Endothelial cell of umbilical vein (primary cell): ENCODE results near the gene MEF2C. TPM values are rescaled to one million over a fixed set of nuclear protein-coding genes. Genes with fewer than 3 reads are reported as not detected.

Experiments
- BruUV-seq: library from RNA; stranded (reverse); fragments of 400-500 nt; replicated peaks from 2 replicates; lab custom pipeline; 2021; lab: Mats Ljungman, UMichigan
- CTCF ChIA-PET: fragments of 300-600, 350-600 bp; sonication (Branson Sonifier 250); formaldehyde crosslinking; loops from one replicate; lab custom pipeline; 2021; ENCODE audit warnings: antibody characterized with exemption, inconsistent platforms; lab: Charles Lee
- POLR2A ChIA-PET: fragments of 300-600, 350-600 bp; sonication (Branson Sonifier 250); formaldehyde crosslinking; loops from one replicate; lab custom pipeline; 2021; ENCODE audit warnings: antibody characterized with exemption, inconsistent platforms; lab: Charles Lee
- DNase-seq: peaks from one replicate; pipeline ENCODE4 v3.0.0-alpha.2; 2011; ENCODE audit warnings: low read depth, low spot score
- FAIRE-seq: peaks from 2 replicates; lab custom pipeline; 2011; peaks lifted over from hg19 to GRCh38; lab: Jason Lieb, UNC
- H2AFZ ChIP-seq: 2 replicates; pipeline ENCODE4 v1.6.0; 2012; ENCODE audit warnings: low read depth, low read length, control low read depth, inconsistent platforms
- H3K27ac ChIP-seq: 2 replicates; pipeline ENCODE4 v1.5.1; 2011; ENCODE audit warnings: low read depth, mild to moderate bottlenecking, control low read depth, low read length, moderate library complexity; ENCODE audit not compliant: insufficient read depth
- H3K27me3 ChIP-seq, 2 experiments: 2 replicates each; pipeline versions ENCODE4 v1.6.0 to v1.6.1; 2011; ENCODE audit warnings: low read length in 2 of 2, mixed read lengths in 1 of 2; ENCODE audit not compliant: control insufficient read depth in 2 of 2, insufficient read depth in 2 of 2
- H3K36me3 ChIP-seq, 2 experiments: 2 replicates in 1 of 2; 3 replicates in 1 of 2; pipeline ENCODE4 v1.5.1; 2011; ENCODE audit warnings: low read length in 2 of 2, mild to moderate bottlenecking in 1 of 2, moderate library complexity in 1 of 2; ENCODE audit not compliant: control insufficient read depth in 2 of 2, insufficient read depth in 2 of 2; ENCODE audit errors: extremely low read depth in 1 of 2
- H3K4me1 ChIP-seq: 3 replicates; pipeline ENCODE4 v1.5.1; 2011; ENCODE audit warnings: mild to moderate bottlenecking, low read length; ENCODE audit not compliant: control insufficient read depth, insufficient read depth; ENCODE audit errors: extremely low read depth
- H3K4me2 ChIP-seq: 2 replicates; pipeline ENCODE4 v1.6.1; 2011; ENCODE audit warnings: low read length, control low read depth, mixed read lengths; ENCODE audit not compliant: insufficient read depth
- H3K4me3 ChIP-seq, 3 experiments: fragments of 200-600 bp in 1 of 3; sonication (generic), shearing (Covaris generic) in 1 of 3; replicated peaks in 1 of 3; 2 replicates each; pipeline ENCODE4 v1.5.1; 2011 to 2016; ENCODE audit warnings: control low read depth in 3 of 3, low read length in 3 of 3, mild to moderate bottlenecking in 2 of 3, inconsistent platforms in 1 of 3, low read depth in 1 of 3, moderate library complexity in 1 of 3; ENCODE audit not compliant: insufficient read depth in 1 of 3
- H3K79me2 ChIP-seq: 2 replicates; pipeline ENCODE4 v1.6.0; 2012; ENCODE audit warnings: low read length, inconsistent platforms; ENCODE audit not compliant: control insufficient read depth, insufficient read depth
- H3K9ac ChIP-seq: replicated peaks from 2 replicates; pipeline ENCODE3; 2011; ENCODE audit warnings: low read length, control low read depth; ENCODE audit not compliant: insufficient read depth; ENCODE audit errors: extremely low read depth
- H3K9me1 ChIP-seq: replicated peaks from 3 replicates; pipeline ENCODE4 v1.6.0; 2011; ENCODE audit warnings: mild to moderate bottlenecking, low read length; ENCODE audit not compliant: control insufficient read depth, insufficient read depth; ENCODE audit errors: extremely low read depth
- H3K9me3 ChIP-seq: replicated peaks from 2 replicates; pipeline ENCODE4 v1.5.1; 2012; ENCODE audit warnings: low read length, inconsistent platforms; ENCODE audit not compliant: control insufficient read depth, insufficient read depth
- H4K20me1 ChIP-seq: replicated peaks from 2 replicates; pipeline ENCODE3; 2011; ENCODE audit warnings: mild to moderate bottlenecking, low read length; ENCODE audit not compliant: control insufficient read depth, insufficient read depth; ENCODE audit errors: extremely low read depth
- CTCF ChIP-seq, 2 donors: IDR thresholded peaks; 1 replicate in 1 of 2; 2 replicates in 1 of 2; pipeline ENCODE4 v1.5.1; 2011; ENCODE audit warnings: low read length in 2 of 2, mild to moderate bottlenecking in 2 of 2, moderate library complexity in 2 of 2, control low read depth in 1 of 2, inconsistent platforms in 1 of 2, low read depth in 1 of 2; ENCODE audit not compliant: insufficient read depth in 1 of 2; ENCODE audit errors: extremely low read depth in 1 of 2
- EZH2 ChIP-seq: IDR thresholded peaks from 2 replicates; pipeline ENCODE4 v1.6.1; 2012; ENCODE audit warnings: borderline replicate concordance, low read depth, mild to moderate bottlenecking, moderate library complexity, low read length, inconsistent platforms; ENCODE audit not compliant: severe bottlenecking
- FOS ChIP-seq: IDR thresholded peaks from 2 replicates; pipeline ENCODE4 v1.6.1; 2011; ENCODE audit warnings: mild to moderate bottlenecking, low read length, moderate library complexity, borderline replicate concordance; ENCODE audit not compliant: insufficient read depth
- GATA2 ChIP-seq: IDR thresholded peaks from 2 replicates; pipeline ENCODE4 v1.7.0; 2011; ENCODE audit warnings: low read depth, mild to moderate bottlenecking, moderate library complexity, mixed read lengths, low read length; ENCODE audit not compliant: insufficient read length, insufficient read depth
- JUN ChIP-seq: IDR thresholded peaks from 2 replicates; pipeline ENCODE4 v1.6.1; 2011; ENCODE audit warnings: borderline replicate concordance, low read depth; ENCODE audit not compliant: insufficient read length, insufficient read depth
- MAX ChIP-seq: IDR thresholded peaks from 2 replicates; pipeline ENCODE4 v1.6.1; 2011; ENCODE audit not compliant: insufficient read depth, insufficient read length
- MYC ChIP-seq: IDR thresholded peaks from one replicate; pipeline ENCODE4 v1.6.1; 2011; ENCODE audit warnings: mild to moderate bottlenecking, low read depth, low read length
- POLR2A ChIP-seq: IDR thresholded peaks from 2 replicates; pipeline ENCODE4 v1.6.1; 2012; ENCODE audit warnings: low read depth, mild to moderate bottlenecking, control low read depth, low read length
- POLR2AphosphoS5 ChIP-seq: IDR thresholded peaks from 2 replicates; pipeline ENCODE4 v1.6.1; 2012; ENCODE audit warnings: low read depth, mild to moderate bottlenecking, control low read depth, low read length, moderate library complexity; ENCODE audit not compliant: insufficient read depth
- dilution Hi-C: fragments of 300-500 bp; cut with MboI; formaldehyde crosslinking; loops from one replicate; pipeline ENCODE4 v1.15.0; 2019; ENCODE audit warnings: low sequenced_read_pairs; ENCODE audit not compliant: extremely low pct_ligation_motif_present
- intact Hi-C: fragments of 100-400 bp; cut with micrococcal nuclease; formaldehyde crosslinking; loops from one replicate; pipeline ENCODE4 v1.10.0; 2022
- polyA plus RNA-seq, 4 experiments: library from polyadenylated mRNA; depleted of rRNA in 3 of 4; stranded (reverse) in 3 of 4; unstranded in 1 of 4; fragments of >200 nt; gene quantifications; 2 replicates each; pipeline versions ENCODE4 v1.2.1 to v1.2.3, GENCODE V29; 2011 to 2012; ENCODE audit warnings: missing spikeins in 1 of 4
- total RNA-seq: library from RNA; stranded (reverse); gene quantifications from 2 replicates; pipeline ENCODE4 v1.2.3, GENCODE V29; 2021

MEF2C gene
- total and polyA plus RNA-seq, 2 donors (not counting 3 experiments of a cell fraction or from before 2014, with no cell fraction given): 21.2 to 67.7 TPM

- Histone ChIP-seq H4K20me1 (no peaks in the 10 kb centered on the region), H3K9ac (no peak overlapping the region), H3K9me1 (no peaks in the 10 kb centered on the region), H3K36me3 (no peaks in the 10 kb centered on the region), H3K4me3 (no peak overlapping the region), H3K9me3 (no peaks in the 10 kb centered on the region), H3K4me2 (no peak overlapping the region), H3K4me1 (peaks cover 3% of the 10 kb centered on the region), H3K27me3 (peaks cover 59 to 96% of the 10 kb centered on the region in 2 experiments), H3K79me2 (no peaks in the 10 kb centered on the region), H3K27ac (no peak overlapping the region), H2AFZ (no peak overlapping the region)
- DNase-seq: no peak
- dilution Hi-C loops (loop anchor here (25.0 kb wide), 1 partner anchor 559 kb away; no protein-coding TSS in a partner anchor), intact Hi-C loops (loop anchor here (10.0 kb wide), 1 partner anchor 1709 kb away; the partner anchor contains the start of gene CETN3)
- no peak for TF ChIP-seq MYC
- TF ChIP-seq GATA2: no peak
- no peak for TF ChIP-seq CTCF (IDR thresholded peaks at IDR 0.05; ENCODE audit: extremely low read depth in 1 of 2, insufficient read depth in 1 of 2, low read depth in 1 of 2, low read length in 2 of 2)
- TF ChIP-seq FOS: no peak
- no peak for TF ChIP-seq POLR2A
- no peak for TF ChIP-seq POLR2AphosphoS5
- no peak for TF ChIP-seq JUN
- no peak for TF ChIP-seq EZH2
- TF ChIP-seq MAX: no peak
- no TSS peak for BruUV-seq
- CTCF ChIA-PET: interaction anchor here (0.6 to 4.4 kb wide), 9 partner anchors 8 to 1570 kb away, joined by 3 to 36 read pairs (median 3); no protein-coding TSS in a partner anchor
- FAIRE-seq: no peak
- POLR2A ChIA-PET: no interaction called here
These were observed 187.1 kb downstream of the MEF2C start for GRCh38 chr5:88695931-88696330.
